ENCODE data around the gene SPECC1L.
A peak's percentile ranks its signal among the peaks of the same experiment; 100 is the strongest.
"Not testable (repeated sequence)": the region's sequence is repeated elsewhere in the genome, so short reads cannot be mapped to it uniquely, and the experiment has no call there.

Gene SPECC1L

DNA sequence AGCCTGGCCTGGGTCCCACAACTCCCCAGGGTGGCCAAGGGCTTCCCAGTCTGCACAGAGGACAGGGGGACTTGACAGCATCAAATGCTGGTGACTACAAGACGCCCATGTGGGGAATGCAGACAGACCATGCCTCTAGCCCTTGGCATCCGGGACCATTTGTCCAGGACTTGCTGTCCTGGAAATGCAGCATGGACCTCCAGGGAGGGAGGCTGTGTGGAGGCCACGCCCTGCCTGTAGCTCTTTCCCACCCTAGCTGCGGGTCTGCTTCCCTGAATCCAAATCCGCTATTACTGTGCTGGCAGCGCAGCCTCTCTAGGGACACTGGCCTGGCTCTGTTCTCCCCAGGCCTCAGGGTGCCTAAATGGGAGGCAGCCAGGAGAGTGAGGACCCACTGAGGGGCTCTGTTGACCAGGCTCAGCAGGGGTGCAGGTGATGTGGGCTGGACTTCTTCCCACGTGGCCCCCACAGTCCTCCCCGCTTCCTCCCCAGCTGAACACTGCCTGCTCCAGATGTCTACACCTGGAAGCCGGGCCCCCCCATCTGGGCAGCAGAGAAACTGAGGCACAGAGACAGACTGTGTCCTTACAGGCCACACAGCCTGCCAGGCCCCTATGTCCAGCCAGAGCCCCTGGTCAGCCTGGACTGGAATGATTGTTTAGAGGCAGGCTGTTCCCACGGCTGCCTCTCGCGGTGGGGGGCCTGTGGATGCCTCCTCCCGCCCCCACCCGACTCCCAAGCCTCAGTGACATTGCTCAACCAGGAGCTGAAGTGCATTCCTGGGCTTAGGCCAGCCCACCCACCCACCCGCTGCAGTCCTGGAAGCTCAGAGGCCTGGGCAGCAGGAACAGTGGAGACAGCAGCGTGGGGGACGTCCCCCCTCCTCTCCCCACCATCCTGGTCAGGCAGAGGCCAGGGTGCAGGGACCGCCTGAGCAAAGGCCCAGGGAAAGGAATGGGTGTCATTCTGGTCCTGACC is 24.8 kb upstream of the SPECC1L start:
- DNase-seq (ENCODE audit: low read depth) = not testable (repeated sequence)

GRCh38 chr22:24247011-24247507 is 23.6 kb upstream of the SPECC1L start:
- no peak for DNase-seq (ENCODE audit: low read depth)

DNA sequence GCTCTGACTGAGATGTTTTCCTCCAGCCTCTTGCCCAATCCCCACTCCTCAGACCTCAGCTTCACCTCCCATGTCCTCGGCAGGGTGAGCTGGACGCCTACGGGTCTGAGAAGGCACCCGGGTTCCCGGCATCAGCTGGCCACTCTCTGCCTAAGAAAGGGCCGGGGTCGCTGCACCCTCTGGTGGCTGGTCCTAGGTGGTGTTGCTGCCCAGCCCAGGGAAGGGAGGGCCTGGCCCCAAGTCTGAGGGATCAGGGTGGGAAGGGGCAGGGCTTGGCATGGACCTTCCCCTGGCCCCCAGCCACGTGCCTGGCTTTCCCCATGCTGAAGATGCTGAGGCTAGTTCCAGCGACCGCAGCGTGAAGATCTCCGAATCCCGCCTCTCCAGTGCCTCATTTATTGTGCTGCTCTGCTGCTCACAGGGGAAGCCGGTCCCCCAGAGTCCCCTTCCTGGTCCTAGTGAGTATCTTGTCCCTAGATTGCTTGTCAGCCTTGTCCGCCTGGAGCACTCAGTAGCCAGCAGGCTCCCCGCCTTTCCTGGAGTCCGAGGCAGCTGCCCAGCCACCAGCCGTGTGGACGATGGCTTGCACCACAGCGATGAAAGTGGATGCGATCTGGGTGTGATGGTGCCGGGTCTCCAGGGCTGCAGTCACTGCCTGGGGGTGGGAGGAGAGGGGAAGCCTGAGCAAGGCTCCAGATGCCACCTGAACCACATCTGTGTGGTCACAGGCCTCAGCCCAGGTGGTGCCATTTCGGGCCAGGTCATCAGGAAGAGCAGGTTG is 22.9 kb upstream of the SPECC1L start:
- DNase-seq (ENCODE audit: low read depth) = peak; percentile 51

DNA sequence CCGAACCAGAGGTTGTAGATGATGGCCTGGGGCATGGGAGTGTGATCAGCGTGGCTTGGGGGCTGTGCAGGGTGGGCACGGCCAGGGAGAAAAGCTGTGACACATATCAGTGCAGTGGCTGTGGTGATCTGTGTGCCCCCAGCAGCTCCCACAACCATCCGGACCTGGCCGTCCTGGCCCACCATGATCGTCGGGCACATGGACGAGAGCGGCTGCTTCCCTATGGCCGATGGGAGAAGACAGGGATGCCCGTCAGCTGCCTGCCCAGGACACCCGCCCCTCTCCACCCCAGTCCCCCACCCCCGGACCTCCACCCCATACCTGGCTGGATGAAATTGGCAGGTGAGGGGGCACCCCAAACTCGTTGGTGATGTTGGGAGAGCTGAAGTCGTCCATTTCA is 22.0 kb upstream of the SPECC1L start:
- not testable (repeated sequence) for DNase-seq (ENCODE audit: low read depth)

GRCh38 chr22:24249413-24249812 is 21.2 kb upstream of the SPECC1L start:
- not testable (repeated sequence) for DNase-seq (ENCODE audit: low read depth)

DNA sequence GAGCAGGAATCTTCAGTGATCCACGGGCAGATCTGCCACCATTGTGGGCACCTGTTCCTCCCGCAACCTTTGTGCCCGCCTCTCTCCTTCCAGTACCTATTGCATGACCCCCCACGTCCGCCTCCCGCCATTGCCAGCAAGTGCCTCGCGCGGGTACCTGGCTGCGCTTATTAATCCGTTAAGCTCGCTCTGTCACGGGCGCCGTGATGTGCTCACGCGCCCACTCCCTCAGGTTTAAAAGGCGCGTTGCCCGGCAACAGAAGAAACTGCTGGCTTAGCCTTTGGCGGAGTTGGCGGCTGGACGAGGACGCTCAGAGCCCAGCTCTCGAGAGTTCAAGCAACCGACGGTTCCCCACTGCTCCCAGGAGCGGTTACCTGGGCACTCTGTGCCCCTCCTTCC is 19.3 kb upstream of the SPECC1L start:
- DNase-seq (ENCODE audit: low read depth) = not testable (repeated sequence)

GRCh38 chr22:24253126-24253525 is 17.5 kb upstream of the SPECC1L start:
- not testable (repeated sequence) for DNase-seq (ENCODE audit: low read depth)

- not testable (repeated sequence) for DNase-seq (ENCODE audit: low read depth)
Measured at GRCh38 chr22:24256136-24256535, 14.5 kb upstream of the SPECC1L start.

DNA sequence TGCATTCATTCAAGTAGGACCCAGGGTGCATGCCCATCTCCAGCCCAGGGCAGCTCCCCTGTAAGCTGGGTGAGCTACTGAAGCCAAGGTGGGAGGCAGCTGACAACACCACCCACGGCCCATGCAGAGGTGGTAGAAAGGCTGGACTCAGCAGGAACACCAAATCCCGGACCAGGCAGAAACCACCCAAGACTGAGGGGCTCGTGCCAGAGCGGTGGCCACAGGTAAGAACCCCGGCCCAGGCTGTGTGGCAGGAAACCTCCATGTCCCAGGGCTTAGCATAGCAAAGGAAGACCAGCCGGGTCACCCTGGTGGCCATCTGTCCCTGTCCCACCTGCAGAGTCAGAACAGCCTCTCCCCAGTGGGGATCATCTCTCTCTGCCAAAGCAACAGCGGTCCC is 13.9 kb upstream of the SPECC1L start:
- not testable (repeated sequence) for DNase-seq (ENCODE audit: low read depth)

DNA sequence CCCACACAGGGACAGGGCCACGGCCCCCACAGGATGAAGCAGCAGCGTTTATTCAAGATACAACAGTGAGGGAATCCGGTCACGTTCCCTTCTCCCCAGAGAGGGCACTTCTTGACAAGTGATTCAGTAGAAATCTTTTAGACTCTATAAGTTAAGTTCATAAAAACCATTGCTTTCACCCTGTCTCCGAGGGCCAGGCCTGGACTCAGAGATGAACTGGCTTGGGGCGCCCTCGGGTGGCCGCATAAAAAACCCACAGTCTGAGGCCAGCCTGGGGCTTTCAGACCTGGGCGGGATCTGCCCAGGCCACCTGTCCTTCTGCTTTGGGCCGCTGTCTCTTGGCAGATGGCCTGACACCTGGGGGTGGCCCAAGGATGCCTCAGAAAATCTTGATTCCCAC is 11.2 kb upstream of the SPECC1L start:
- DNase-seq (ENCODE audit: low read depth) = peak; percentile 70

- DNase-seq (ENCODE audit: low read depth) = not testable (repeated sequence)
Measured at GRCh38 chr22:24262185-24262749, 8.4 kb upstream of the SPECC1L start.

GRCh38 chr22:24263479-24263878 is 7.2 kb upstream of the SPECC1L start:
- not testable (repeated sequence) for DNase-seq (ENCODE audit: low read depth)

- DNase-seq (ENCODE audit: low read depth) = not testable (repeated sequence)
Measured at GRCh38 chr22:24264329-24264896, 6.2 kb upstream of the SPECC1L start.

DNA sequence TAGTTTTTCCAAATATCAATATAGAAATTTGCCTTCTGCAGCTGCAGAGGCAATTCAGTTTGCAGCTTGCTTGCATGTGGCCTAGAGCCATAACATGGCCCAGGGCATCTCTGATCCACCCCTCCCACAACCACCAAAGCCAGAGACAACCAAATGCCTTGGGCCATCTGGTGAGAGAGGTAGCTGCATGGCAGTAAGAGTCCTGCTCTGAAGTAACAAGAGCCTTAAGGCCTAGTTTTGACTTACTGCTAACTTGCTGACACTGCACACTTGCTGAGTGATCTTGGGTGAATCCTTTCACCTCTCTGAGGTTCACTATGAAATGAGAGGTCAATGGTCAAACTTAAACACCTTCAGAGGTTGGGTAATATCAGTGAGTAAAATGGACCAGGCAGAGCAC is 4.9 kb upstream of the SPECC1L start:
- DNase-seq (ENCODE audit: low read depth) = no peak

DNA sequence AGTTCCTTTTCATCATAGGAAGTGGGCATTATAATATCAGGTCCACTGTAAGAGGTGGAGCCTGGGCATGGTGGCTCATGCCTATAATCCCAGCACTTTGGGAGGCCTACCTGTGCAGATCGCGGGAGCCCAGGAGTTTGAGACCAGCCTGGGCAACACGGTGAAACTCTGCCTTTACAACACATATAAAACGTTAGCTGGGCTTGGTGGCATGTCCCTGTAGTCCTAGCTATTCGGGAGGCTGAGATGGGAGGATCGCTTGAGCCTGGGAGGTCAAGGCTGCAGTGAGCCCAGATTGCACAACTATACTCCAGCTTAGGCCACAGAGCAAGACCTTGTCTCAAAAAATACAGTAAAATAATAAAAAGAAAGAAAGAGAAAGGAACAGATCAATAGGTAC is 4.1 kb upstream of the SPECC1L start:
- DNase-seq (ENCODE audit: low read depth) = not testable (repeated sequence)

- DNase-seq (ENCODE audit: low read depth) = no peak
Measured at GRCh38 chr22:24271386-24271854, 789 bp downstream of the SPECC1L start.

GRCh38 chr22:24273031-24273430 is 2.4 kb downstream of the SPECC1L start:
- DNase-seq (ENCODE audit: low read depth) = not testable (repeated sequence)

DNA sequence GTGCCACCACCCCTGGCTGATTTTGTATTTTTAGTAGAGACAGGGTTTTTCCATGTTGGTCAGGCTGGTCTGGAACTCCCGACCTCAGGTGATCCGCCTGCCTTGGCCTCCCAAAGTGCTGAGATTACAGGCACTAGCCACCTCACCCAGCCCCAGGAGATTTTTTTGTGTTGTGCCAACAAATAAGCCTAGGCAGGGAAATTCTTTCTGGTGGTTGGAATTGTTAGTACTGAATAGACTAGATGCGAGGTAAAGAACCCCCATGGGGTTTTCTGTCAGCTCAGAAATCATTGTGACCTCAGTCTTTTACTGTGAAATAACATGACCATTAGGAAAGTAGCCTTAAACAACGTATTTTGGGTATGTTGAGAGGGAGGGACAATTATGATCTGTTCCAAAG is 3.3 kb downstream of the SPECC1L start:
- DNase-seq (ENCODE audit: low read depth) = not testable (repeated sequence)

- DNase-seq (ENCODE audit: low read depth) = not testable (repeated sequence)
Measured at GRCh38 chr22:24274696-24275405, 4.2 kb downstream of the SPECC1L start.

- not testable (repeated sequence) for DNase-seq (ENCODE audit: low read depth)
Measured at GRCh38 chr22:24280363-24280762, 9.7 kb downstream of the SPECC1L start.

DNA sequence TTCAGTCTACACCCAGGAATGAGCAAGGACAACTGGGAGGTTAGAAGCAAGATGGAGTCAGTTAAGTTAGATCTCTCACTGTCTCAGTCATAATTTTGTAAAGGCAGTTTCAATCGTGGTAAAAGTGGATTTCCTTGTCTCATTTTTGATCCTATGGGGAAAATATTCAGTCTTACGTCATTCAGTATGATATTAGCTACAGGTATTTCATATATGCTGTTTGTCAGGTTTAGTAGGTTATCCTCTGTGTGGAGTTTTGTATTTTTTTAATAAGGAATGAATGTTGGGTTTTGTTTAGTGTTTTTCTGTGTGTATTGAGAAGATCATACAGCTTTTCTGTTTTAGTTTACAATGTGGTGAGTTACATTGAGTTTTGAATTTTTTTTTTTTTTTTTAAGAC is 11.8 kb downstream of the SPECC1L start:
- no peak for DNase-seq (ENCODE audit: low read depth)

Data from activated T-cell treated with anti-CD3 and anti-CD28 coated beads for 48 hours (primary cell).